RCC 7860 (cell line): ENCODE measurements around the gene C16orf96.
"Not testable (repeated sequence)": the region's sequence is repeated elsewhere in the genome, so short reads cannot be mapped to it uniquely, and the experiment has no call there.

Experiments
- DNase-seq: peaks from one replicate; pipeline ENCODE4 v3.0.0-alpha.2; 2015; ENCODE audit warnings: low spot score
- FAIRE-seq: peaks from 2 replicates; lab custom pipeline; 2012; peaks lifted over from hg19 to GRCh38; lab: Jason Lieb, UNC

The C16orf96 gene

DNA sequence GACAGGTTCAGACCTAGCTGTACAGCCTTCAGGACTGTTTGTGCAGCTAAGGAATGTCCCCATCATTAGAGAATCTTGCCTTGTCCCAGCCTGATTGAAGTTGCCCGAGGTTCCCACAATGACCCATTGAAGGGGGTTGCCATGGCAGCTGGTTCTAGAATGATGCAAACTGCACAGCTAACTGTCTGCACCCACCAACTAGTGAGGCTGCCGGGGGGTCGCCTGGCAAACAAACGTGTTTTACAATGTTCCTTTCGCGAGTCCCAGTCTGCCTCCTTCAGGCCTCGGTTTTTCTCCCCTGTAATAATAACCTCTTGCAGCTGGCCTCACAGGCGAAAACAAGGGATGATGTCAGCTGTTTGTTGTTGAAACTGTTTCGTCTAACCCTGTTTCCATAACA lies 5.5 kb downstream of the C16orf96 start:
- DNase-seq (no peak), FAIRE-seq (no peak)

DNA sequence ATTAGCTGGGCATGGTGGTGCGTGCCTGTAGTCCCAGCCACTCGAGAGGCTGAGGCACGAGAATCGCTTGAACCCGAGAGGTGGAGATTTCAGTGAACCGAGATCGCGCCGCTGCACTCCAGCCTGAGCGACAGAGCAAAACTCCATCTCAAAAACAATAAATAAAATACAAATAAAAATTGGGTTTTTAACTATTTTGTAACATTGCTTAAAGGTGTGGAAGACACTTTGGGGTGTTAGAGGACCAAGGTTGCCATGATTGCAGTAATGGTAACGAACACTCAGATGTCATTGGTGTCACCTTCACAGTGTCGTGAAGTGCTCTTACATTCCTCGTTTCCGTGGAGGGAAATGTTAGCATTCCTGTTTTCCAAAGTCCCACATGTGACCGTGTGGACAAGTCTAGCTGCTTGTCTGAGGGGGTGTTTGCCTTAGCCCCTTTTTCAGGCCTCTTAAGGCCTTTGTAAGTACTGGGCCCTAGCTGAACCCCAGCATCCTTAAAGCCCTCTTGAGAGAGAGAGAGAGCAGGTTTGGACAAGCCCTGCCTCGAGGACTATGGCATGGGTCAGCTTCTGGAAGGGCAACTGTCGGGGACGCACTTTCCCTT lies 8.6 kb downstream of the C16orf96 start:
- FAIRE-seq (no peak), DNase-seq (no peak)

DNA sequence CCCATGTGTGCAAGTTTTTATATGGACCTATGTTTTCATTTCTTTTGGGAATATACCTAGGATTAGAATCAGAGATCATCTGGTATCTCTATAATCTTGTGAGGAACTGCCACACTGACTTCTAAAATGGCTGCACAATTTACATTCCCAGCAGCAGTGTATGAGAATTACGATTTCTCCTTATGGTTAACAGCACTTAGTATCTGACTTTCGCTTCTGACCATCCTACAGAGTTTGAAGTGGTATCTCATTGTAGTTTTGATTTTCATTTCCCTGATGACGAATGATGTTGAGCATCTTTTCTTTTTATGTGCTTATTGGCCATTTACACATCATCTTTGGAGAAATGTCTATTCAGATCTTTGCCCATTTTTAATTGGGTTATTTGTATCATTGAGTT lies 10.0 kb downstream of the C16orf96 start:
- no peak for FAIRE-seq
- DNase-seq = no peak

DNA sequence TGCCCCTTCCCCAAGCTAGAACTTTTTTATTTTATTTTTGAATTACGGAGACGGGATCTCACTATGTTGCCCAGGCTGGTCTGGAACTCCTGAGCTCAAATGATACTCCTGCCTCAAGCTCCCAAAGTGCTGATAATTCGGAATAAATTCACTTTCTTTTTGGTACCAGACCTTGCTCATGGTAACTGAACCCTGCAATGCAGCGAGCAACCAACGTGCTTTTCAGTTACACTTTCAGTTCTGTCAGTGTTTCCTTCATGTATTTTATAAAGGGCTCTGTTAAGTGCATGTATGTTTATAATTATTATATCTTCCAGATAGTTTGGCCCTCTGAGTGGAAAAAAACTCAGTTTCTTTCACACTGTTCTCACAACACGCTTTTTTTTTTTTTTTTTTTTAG lies 13.9 kb downstream of the C16orf96 start:
- FAIRE-seq (no peak), DNase-seq (no peak)

DNA sequence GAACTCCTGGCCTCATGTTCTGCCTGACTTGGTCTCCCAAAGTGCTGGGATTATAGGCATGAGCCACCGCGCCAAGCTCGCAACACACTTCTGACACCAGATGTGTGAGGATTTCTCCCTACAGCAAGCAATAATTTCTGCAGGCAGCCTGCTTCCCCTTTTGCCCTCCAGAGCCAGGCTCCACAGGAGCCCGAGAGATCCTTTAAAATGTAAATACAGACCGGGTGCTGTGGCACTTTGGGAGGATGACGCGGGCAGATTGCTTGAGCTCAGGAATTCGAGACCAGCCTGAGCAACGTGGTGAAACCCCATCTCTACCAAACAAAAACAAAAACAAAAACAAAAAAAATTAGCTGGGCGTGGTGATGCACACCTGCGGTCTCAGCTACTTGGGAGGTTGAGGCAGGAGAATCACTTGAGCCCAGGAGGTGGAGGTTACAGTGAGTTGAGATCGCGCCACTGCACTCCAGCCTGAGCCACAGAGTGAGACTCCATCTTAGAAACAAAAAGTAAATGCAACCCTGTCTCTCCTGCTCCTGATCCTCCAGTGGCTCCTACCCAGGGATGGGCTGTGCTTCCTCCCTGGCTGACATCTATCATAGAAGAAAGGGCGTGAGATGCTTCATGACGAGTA lies 14.7 kb downstream of the C16orf96 start:
- no peak for FAIRE-seq
- DNase-seq = no peak

DNA sequence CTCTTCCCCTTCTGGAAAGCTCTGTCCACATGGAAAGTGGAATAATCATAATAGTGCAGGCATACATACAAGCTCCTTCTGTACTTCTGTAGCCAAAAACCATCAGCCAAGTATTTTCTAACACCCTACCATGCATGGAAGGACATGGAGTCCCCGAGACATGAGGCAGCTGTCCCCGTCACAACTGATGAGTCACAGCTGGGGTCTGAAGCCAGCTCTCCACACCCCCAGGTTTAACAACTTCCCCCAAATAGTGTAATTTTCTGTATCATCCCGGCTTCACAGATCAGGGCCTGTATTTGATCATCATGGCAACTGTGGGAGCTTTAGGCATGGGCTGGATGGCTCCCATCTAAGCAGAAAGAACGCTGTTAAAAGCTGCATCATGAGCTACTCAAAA lies 16.6 kb downstream of the C16orf96 start:
- FAIRE-seq = no peak
- no peak for DNase-seq

DNA sequence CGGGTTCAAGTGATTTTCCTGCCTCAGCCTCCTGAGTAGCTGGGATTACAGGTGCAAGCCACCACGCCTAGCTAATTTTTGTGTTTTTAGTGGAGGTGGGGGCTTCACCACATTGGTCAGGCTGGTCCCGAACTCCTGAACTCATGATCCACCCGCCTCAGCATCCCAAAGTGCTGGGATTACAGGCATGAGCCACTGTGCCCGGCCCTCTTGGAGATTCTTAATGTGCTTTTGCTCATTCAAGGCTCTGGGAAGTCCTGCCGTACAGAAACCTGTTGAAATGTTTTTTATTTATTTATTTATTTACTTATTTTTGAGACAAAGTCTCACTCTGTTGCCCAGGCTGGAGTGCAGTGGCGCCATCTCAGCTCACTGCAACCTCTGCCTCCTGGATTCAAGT lies 17.8 kb downstream of the C16orf96 start:
- not testable (repeated sequence) for FAIRE-seq, DNase-seq

DNA sequence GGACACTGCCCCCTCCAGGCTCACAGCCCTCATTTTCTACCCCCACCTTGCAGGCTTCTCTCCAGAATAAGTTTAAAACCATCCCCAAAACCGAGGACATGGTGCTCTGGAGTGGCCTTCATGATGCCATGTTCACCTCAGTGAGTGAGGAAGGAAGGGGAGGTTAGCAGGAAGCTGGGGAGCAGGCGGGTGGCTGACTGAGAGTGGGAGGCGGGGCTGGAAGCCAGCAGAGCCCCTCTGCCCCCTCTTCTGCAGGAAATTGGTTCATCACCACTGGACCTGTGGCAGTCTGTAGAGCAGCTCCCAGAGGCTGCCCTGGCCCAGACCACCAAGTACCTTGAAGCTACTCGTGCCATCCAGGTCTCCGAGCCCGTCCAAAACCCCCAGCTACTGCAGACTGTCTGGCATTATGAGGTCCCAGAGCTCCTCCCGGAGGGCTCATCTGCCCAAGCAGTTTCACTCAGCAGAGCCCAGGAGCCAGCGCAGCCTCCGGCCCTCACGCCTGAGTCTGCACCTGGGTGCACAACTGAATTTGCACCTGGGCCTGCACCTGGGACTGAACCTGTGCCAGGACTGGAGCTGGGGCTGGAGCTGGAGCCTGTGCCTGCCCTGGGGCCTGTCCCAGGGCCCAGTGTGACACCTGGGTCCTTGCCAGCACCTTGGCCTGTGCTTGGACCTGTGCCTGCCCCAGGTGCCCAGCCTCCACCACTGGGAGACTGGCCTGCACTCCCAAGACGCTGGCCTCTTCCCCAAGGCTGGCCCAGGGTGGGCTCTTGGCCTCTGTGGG lies 19.0 kb downstream of the C16orf96 start:
- DNase-seq (no peak), FAIRE-seq (no peak)

DNA sequence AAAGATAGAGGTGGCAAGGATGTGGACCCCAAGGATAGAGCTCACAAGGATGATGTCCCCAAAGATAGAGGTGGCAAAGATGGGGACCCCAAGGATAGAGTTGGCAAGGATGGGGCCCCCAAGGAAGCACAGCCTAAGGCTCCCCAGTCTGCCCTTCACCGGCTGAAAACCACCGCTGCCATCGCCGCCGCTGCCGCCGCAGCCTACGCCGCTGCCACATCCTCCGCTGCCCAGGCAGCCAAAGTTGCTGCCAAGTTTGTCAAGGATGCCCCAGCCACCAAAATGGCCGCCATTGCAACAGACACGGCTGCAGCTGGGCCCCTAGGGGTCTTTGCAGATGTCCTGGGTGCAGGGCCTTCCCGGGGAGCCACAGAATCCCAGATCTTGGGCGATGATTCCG lies 19.9 kb downstream of the C16orf96 start:
- FAIRE-seq (no peak), DNase-seq (no peak)

DNA sequence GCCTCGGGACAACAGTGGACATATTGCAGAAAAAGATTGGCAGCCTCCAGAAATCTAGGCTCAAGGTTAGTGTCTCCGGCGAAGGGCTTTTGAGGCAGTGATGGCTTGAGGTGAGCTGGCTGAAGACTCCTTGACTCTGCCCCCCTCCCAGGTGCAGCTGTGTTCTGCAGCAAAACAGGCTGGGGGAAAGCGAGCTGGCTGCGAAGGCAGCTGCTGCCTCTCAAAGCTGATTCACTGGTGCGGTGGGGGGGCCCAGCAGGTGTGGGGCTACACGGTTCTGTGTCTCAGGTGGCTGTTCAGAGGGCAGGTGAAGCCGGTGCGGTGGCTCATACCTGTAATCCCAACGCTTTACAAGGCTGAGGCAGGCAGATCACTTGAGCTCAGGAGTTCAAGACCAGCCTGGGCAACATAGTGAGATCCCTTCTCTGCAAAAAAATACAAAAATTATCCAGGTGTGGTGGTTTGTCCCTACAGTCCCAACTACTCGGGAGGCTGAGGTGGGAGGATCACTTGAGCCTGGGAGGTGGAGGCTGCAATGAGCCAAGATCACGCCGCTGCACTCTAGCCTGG lies 22.9 kb downstream of the C16orf96 start:
- no peak for DNase-seq
- FAIRE-seq = no peak

DNA sequence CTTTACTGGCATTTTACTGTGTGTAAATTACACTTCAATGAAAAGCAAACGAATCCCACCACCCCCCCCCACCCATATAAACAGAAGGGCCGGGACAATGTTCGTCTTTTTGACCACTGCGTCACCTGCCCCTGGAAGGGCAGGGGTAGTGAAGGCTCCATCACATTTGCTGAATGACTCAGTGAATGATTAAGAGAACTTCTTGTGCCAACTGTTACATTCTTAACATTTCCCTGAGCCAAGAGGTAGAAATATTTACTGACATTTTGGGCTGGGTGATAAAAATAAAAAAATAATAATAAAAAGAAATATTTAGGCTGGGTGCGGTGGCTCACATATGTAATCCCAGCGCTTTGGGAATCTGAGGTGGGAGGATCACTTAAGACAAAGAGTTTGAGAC lies 24.1 kb downstream of the C16orf96 start:
- FAIRE-seq = no peak
- no peak for DNase-seq

DNA sequence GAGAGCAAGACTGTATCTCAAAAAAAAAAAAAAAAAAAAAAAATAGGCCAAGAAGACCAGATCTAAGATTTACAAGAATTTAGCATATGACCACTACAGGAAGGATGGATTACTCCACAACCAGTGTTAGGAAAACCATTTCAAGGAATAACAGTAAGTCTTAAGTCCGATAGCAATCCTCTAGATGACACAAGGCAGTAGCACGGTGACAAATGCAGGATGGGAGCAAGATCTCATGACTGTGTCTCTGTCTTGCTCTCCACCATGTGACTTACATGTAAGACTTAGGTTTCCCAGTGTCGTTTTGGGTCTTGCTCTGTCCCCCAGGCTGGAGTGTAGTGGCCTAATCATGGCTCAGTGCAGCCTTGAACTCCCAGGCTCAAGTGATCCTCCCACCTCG lies 27.8 kb downstream of the C16orf96 start:
- no peak for DNase-seq
- FAIRE-seq = no peak

DNA sequence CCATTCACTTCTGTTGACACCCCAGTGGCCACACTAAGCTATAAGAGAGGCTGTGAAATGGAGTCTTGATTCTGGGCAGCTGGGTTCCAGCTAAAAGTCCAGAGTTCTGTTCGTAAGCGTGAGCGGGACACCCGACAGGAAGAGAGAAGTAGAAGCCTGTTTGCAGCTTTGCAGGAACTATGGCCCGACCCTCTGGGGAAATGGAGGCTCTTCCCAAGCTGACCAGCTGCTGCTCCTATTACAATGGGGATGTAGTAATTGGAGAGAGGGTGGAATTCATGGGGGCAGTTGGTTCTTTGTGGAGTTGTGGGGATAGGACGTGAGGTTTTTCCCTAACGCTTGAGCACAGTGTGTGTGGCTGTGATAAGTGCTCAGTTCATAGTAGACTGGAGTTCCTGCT lies 30.2 kb downstream of the C16orf96 start:
- FAIRE-seq = no peak
- DNase-seq = no peak

DNA sequence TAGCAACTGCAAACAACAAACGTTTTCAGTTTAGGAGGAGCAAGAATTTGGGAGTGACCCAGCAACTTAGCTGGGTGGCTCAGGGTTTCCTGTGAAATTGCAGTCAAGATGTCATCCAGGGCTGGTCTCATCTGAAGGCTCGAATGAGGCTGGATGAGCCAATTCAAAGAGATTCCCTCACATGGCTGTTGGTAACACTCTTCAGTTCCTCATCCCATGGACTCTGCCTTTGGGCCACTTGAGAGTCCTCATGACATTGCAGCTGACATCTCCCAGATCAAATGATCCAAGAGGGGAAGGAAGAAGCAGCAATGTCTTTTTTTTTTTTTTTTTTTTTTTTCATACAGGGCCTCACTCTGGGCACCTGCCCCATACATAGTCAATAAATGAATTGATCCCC lies 32.2 kb downstream of the C16orf96 start:
- no peak for FAIRE-seq
- DNase-seq = no peak

DNA sequence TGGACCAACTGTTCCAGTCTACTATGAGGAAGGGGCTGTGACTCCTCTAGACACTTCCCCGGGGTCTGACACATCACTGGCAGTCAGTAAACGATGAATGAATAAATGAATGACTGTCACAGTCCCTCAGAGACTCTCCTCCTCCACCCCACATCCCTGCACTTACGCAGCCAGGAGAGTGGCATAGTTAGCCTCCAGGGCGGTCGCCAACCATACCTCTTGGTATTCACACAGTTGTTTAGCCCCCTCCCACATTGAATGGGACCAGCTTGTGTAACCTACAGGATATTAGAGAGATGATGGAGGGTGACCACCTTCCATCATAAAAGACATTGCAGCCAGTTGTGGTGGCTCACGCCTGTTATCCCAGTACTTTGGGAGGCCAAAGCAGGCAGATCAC lies 32.8 kb downstream of the C16orf96 start:
- FAIRE-seq = no peak
- no peak for DNase-seq

DNA sequence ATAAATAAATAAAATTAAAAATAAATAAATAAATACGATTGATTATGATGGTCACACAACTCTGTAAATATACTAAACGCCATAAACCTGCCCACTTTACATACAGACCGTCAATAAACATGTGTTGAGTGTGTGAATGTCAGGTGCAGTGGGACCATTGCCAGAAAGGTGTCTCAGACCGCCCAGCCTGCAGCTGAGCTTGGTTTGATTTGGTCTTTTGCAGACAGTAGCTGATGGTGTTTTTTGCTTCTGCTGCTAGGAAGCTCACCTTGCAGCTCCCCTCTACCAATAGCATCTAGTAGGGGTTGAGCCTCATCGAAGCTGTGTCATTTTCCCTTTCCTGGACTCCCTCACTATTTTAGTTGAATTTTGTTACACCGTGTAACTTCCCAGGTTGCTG lies 35.1 kb downstream of the C16orf96 start:
- DNase-seq (no peak), FAIRE-seq (no peak)

DNA sequence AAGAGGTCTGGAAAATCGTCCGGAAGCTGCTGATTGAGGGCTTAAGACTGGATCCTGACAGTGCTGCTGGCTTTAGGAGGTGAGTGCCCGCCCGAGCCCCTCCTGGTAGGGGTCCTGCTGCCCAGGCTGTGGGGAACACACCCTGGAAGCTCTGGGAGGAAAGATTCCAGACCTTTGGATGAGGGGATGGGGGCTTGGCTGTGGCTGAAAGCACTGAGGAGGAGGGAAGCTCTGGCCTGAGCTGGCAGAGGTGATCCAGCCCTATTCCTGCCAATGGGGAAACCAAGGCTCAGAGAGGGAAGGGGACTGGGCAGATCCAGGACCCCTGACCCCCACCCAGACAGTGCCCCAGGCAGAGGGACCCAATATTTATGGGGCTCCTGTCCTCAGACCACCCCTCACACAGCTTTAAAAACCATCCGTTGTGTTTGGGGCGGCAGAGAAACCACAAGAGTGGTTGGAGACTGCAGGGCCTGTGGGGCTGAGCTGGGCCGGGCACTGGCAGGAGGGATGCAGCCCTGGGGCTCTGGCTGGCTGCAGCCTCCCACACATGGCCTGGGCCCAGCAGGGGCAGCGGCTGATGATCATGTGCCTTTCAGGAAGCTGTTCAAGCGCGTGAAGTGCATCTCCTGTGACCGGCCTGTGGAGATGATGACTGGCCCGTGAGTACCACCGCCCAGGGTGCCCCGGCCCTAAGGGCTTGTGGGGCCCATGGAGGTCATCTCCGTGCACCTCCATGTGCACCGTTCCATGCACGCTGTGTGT lies 35.7 kb downstream of the C16orf96 start:
- FAIRE-seq = no peak
- no peak for DNase-seq

DNA sequence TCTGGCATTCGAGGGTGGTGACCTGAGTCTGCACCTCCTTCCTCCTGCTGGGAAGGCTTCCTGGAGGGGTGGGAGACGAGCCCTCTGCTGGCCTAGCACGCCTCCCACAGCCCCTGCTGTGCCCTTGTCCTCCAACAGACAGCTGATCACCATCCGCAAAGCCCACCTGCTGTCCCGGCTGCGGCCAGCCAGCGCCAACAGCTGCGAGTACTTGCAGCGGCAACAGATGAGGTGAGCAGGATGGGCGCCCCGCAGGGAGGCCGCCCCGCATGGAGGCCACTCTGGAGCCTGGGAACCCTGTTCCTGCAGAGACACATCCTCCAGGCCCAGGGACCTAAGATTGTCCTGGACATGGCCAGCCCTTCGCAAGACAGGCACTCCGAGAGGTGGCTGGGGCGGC lies 36.9 kb downstream of the C16orf96 start:
- no peak for DNase-seq

DNA sequence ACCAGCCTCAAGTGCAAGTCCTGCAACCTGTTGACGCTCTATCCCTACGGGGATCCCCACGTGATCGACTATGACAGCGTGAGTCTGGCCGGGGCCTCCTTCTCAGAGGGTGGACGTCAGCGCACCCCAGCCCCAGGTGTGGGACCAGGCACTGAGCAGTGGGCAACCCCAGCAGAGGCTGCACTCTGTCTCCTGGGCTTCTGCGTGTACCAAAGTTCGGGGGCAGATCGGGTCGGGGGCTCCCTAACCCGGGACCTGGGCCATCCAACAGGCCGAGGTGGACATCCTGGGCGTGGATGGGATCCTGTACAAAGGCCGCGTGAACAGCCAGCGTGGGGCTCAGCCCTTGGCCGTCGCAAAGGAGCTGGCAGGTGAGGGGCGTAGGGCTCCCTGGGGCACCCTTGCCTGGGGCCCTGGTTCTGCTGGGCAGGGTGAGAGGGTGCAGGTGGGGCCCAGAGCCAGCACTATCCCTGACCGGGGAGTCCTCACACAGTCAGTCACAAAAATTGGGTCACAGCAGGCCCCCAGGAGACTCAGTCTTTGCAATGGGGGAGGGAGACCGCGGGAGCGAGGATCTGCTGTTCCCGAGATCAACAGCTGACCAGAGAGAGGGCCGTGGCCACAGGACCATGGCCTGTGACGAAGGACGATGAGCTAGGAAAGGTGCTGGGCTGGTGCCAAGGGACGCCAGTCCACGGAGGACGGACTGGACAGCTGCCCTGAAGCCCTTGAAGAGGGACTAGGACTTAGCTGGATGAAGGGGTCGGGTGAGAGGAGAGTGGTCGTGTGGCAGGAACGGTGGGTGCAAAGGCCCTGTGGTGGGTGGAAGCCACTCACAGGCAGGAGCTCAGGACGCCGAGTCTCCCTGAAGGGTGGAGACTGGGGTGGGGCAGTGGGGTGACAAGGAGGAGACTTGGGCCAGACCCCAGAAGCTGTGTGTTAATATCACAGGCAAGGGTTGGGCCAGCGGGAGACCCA lies 38.6 kb downstream of the C16orf96 start:
- no peak for DNase-seq
- FAIRE-seq = no peak

More for the DNA sequence above, 36.9 kb downstream of the C16orf96 start:
- FAIRE-seq = no peak

DNA sequence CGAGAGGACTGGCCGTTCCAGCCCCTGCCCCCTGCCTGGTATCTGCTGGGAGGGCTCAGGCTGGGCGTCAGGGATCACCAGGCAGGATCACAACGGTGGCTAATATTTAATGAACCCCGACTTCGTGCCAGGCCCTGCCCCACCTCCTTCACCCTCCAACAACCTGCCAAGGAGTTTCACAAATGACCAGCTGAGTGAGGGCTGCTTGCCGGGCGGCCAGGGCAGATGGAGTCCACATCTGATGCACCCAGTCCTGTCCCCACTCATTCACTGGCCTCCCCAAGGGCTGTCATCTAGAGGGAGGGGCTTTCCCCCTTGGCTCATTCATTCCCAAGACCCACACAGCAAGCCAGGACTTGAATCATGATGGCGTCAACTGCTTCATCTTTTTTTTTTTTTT lies 41.0 kb downstream of the C16orf96 start:
- DNase-seq (peak; percentile 41), FAIRE-seq (peak; percentile 77)
